RWPE2 (cell line): Measurements from ENCODE around the gene HPDL.

ENCODE experiments used
- ATAC-seq: fragments of 200-7000 bp; cut with Tn5 transposase; 3 replicates; pipeline ENCODE4 v1.9.1; 2021; ENCODE audit warnings: low read depth
- DNase-seq: peaks from one replicate; pipeline ENCODE4 v3.0.0-alpha.2; 2020; ENCODE audit warnings: low spot score
- H3K27ac ChIP-seq: fragments of 450-650 bp; 2 replicates; pipeline ENCODE4 v1.5.1; 2017; ENCODE audit warnings: mild to moderate bottlenecking; ENCODE audit not compliant: poor library complexity, severe bottlenecking
- H3K27me3 ChIP-seq: fragments of 250-450 bp; sonication (Bioruptor Pico); 2 replicates; pipeline ENCODE4 v1.5.1; 2021; ENCODE audit warnings: mild to moderate bottlenecking, moderate library complexity; ENCODE audit not compliant: insufficient read depth, poor library complexity, severe bottlenecking
- H3K36me3 ChIP-seq: fragments of 250-450 bp; sonication (Bioruptor Pico); 2 replicates; pipeline ENCODE4 v1.5.1; 2020; ENCODE audit warnings: low read depth, mild to moderate bottlenecking, moderate library complexity
- H3K4me1 ChIP-seq: fragments of 250-450 bp; sonication (Bioruptor Pico); 2 replicates; pipeline ENCODE4 v1.5.1; 2021; ENCODE audit warnings: mild to moderate bottlenecking, moderate library complexity; ENCODE audit not compliant: insufficient read depth, poor library complexity, severe bottlenecking
- H3K4me3 ChIP-seq: fragments of 250-450 bp; sonication (Bioruptor Pico); 2 replicates; pipeline ENCODE4 v1.5.1; 2021; ENCODE audit warnings: mild to moderate bottlenecking, moderate library complexity; ENCODE audit not compliant: severe bottlenecking
- H3K9me3 ChIP-seq: fragments of 250-450 bp; sonication (Bioruptor Pico); 2 replicates; pipeline ENCODE4 v1.5.1; 2021; ENCODE audit warnings: mild to moderate bottlenecking, moderate library complexity; ENCODE audit not compliant: severe bottlenecking
- TF ChIP-seq, protein P1 (sequence below): fragments of 450-650 bp; IDR thresholded peaks from one replicate; pipeline ENCODE4 v1.5.1; 2017; ENCODE audit warnings: mild to moderate bottlenecking, moderate library complexity; ENCODE audit not compliant: poor library complexity, severe bottlenecking

The HPDL gene

DNA sequence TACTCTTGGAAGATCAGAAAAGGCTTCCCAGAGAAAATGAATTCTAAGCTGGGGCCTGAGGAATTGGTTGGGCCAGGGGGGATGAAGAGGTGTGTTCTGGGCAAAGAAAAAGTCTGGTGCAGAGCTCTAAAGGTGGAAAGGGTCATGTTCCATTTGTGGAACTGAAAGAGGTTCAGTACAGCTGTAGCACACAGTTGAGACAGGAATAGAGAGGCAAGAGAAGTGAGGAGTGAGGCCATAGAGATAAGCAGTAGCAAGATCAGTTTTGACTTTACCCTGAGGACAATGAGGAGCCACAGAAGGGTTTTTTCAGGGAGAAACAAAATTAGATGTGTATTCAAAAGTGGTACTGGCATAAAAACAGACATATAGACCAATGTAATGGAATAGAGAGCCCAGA is 43.9 kb downstream of the HPDL start:
- H3K4me1 ChIP-seq, result no peaks in the 10 kb centered on the region
- TF ChIP-seq, protein P1, sequence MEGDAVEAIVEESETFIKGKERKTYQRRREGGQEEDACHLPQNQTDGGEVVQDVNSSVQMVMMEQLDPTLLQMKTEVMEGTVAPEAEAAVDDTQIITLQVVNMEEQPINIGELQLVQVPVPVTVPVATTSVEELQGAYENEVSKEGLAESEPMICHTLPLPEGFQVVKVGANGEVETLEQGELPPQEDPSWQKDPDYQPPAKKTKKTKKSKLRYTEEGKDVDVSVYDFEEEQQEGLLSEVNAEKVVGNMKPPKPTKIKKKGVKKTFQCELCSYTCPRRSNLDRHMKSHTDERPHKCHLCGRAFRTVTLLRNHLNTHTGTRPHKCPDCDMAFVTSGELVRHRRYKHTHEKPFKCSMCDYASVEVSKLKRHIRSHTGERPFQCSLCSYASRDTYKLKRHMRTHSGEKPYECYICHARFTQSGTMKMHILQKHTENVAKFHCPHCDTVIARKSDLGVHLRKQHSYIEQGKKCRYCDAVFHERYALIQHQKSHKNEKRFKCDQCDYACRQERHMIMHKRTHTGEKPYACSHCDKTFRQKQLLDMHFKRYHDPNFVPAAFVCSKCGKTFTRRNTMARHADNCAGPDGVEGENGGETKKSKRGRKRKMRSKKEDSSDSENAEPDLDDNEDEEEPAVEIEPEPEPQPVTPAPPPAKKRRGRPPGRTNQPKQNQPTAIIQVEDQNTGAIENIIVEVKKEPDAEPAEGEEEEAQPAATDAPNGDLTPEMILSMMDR, result no peak
- no peak overlapping the region for H3K27ac ChIP-seq
- no peaks in the 10 kb centered on the region for H3K36me3 ChIP-seq
- H3K27me3 ChIP-seq, result no peaks in the 10 kb centered on the region
- H3K4me3 ChIP-seq, result no peak overlapping the region
- DNase-seq (no peak), ATAC-seq (no peak)
- no peaks in the 10 kb centered on the region for H3K9me3 ChIP-seq

DNA sequence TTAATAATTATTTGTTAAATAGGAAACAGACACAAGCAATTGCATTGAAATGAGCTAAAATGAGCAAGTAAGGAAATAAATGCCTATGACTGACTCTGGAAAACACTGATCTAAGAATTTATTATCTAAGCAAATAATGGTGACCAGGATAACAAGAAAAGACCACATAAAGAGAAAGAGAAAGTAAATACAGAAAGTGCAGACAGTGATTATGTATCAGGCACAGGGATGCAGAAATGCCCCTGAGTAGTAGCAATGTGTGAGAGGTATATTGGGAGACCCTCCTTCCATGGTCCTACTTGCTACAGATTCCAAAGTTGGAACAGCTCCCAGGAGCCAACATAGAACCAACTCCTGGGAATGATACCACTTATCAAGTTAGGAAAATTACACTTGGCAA is 46.9 kb downstream of the HPDL start:
- Histone ChIP-seq H3K27ac (no peak overlapping the region), H3K4me3 (no peak overlapping the region), H3K36me3 (no peaks in the 10 kb centered on the region), H3K27me3 (no peaks in the 10 kb centered on the region), H3K4me1 (no peaks in the 10 kb centered on the region), H3K9me3 (no peaks in the 10 kb centered on the region)
- ATAC-seq, result no peak
- TF ChIP-seq, protein P1, result no peak
- DNase-seq, result no peak

DNA sequence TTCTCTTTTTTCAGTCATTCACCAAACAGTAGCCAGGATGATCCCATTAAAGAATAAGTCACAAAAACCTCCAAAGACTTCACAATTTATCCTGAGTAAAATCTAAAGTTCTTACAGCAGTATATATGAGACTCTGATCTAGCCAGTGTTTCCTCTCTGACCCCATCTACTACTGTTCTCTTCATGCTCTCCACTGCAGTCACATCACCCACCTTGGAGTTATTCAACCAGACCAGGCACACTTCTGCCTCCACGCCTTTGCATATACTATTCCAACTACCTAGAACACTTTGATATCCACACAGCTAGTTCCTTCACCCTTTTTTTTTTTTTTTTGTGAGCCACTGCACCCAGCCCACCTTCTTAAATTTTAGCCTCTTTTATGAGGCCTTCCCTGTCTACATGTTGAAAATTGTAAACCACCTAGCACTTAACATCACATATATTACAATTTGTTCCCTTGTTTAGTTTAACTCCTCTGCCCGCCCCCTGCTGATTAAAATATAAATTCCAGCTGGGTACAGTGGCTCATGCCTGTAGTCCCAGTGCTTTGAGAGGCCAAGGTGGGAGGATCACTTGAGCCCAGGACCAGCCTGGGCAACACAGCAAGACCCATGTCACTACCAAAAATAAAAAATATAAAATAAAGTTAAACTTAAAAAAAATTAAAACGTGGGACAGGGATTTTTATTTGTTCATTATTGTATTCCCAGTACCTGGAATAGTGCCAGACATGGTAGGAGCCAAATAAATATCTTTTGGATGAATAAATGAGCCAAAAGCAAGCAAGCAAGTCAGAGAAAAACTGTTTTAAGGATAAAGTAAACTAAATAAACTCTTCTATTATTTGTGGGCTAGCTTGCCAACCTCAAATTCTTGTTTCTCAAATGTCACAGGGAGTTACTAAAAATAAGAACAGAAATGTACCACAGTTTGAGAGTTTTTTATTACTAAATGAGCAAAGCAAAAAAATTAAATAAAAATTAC is 48.7 kb downstream of the HPDL start:
- Histone ChIP-seq H3K4me3 (no peak overlapping the region), H3K9me3 (no peaks in the 10 kb centered on the region), H3K4me1 (no peaks in the 10 kb centered on the region), H3K27ac (no peak overlapping the region), H3K27me3 (no peaks in the 10 kb centered on the region), H3K36me3 (no peaks in the 10 kb centered on the region)
- TF ChIP-seq, protein P1, result no peak
- DNase-seq (no peak), ATAC-seq (no peak)

DNA sequence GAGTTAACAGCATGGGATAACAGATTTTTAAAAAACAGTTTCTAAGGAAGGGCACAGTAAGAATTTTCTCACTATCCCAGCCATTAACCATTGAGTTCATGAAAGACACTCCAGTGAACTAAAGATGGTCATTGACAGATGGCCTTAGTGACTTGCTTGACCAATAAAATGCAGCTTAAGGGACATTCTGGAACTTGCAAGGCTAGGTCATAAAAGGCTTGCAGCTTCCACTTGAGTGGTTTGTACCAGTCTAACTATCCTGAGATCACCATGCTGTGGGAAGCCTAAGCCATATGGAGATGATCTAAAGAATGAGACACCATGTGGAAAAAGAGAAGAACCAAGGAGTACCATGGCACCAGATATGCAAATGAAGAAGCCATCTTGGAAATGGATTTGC is 51.5 kb downstream of the HPDL start:
- DNase-seq (no peak), ATAC-seq (no peak)
- Histone ChIP-seq H3K9me3 (no peaks in the 10 kb centered on the region), H3K27ac (no peak overlapping the region), H3K36me3 (no peaks in the 10 kb centered on the region), H3K27me3 (no peaks in the 10 kb centered on the region), H3K4me1 (peaks cover 10% of the 10 kb centered on the region), H3K4me3 (no peak overlapping the region)
- TF ChIP-seq, protein P1, result no peak
